ENCODE results near the gene E2F8.

GRCh38 chr11:19229671-19230070 is 11.1 kb downstream of the E2F8 start:
- TF ChIP-seq NFYA (IDR thresholded peaks at IDR 0.05; ENCODE audit: borderline replicate concordance, low read depth, low read length) (no peak), ESRRA (IDR thresholded peaks at IDR 0.05; ENCODE audit: low read length) (no peak), MYC (IDR thresholded peaks at IDR 0.05; ENCODE audit: insufficient read depth, insufficient read length, insufficient replicate concordance, low read length, severe bottlenecking) (no peak), EP300 (IDR thresholded peaks at IDR 0.05; ENCODE audit: borderline replicate concordance in 1 of 2, control insufficient read depth in 1 of 2, low read depth in 2 of 2, low read length in 2 of 2) (no peak), REST (IDR thresholded peaks at IDR 0.05; ENCODE audit: low read depth, low read length) (no peak), CTCF (IDR thresholded peaks at IDR 0.05 in 2 of 3, conservative IDR thresholded peaks at IDR 0.05 in 1 of 3; ENCODE audit: control insufficient read depth in 2 of 3, extremely low read depth in 1 of 3, insufficient read depth in 1 of 3, low read depth in 3 of 3, low read length in 3 of 3) (no peak), ZNF592 (IDR thresholded peaks at IDR 0.05) (no peak), IRF3 (IDR thresholded peaks at IDR 0.05) (no peak), MAX (IDR thresholded peaks at IDR 0.05; ENCODE audit: low read depth, low read length) (no peak), KDM1A (IDR thresholded peaks at IDR 0.05; ENCODE audit: borderline replicate concordance) (no peak), EZH2 (IDR thresholded peaks at IDR 0.05; ENCODE audit: borderline replicate concordance, control insufficient read depth, low read depth, low read length) (no peak), POLR2AphosphoS2 (IDR thresholded peaks at IDR 0.05; ENCODE audit: low read depth, low read length) (no peak)
